Head of caudate nucleus (tissue), 42 donors: ENCODE results near the gene POLL.

Experiments
- DNase-seq, 42 donors: peaks; one replicate each; pipeline versions ENCODE4 v3.0.0 to v3.0.0-alpha.2; 2020 to 2021; ENCODE audit warnings: mixed read lengths in 7 of 42
- intact Hi-C: fragments of 100-400 bp; cut with DNase I; formaldehyde crosslinking; loops from one replicate; pipeline ENCODE4 v1.15.0; 2022

POLL gene

GRCh38 chr10:101529725-101530553 lies 58.1 kb downstream of the POLL start:
- DNase-seq, result no peak

GRCh38 chr10:101529207-101529606 lies 58.9 kb downstream of the POLL start:
- intact Hi-C loops, result no loop called here
- DNase-seq, result no peak

More at GRCh38 chr10:101529725-101530553, 58.1 kb downstream of the POLL start:
- intact Hi-C loops, result no loop called here
